IMR-90 (cell line): ENCODE results near the gene TGFBRAP1. TPM values are rescaled to one million over a fixed set of nuclear protein-coding genes. Genes with fewer than 3 reads are reported as not detected.

ENCODE experiments used
- ATAC-seq: fragments of 200-7000 bp; cut with Tn5 transposase; 2 replicates; pipeline ENCODE4 v1.9.1; 2020; ENCODE audit warnings: low read depth, mild to moderate bottlenecking, moderate library complexity
- BruUV-seq: library from RNA; stranded (reverse); fragments of 400-500 nt; replicated peaks from 2 replicates; lab custom pipeline; 2021; lab: Mats Ljungman, UMichigan
- CTCF ChIA-PET: fragments of 300-600 bp; formaldehyde crosslinking; extraction: SDS; loops from one replicate; lab custom pipeline; 2021; ENCODE audit warnings: antibody characterized with exemption; lab: Yijun Ruan, JAX
- POLR2A ChIA-PET: fragments of 300-600 bp; sonication (Branson Sonifier 250); formaldehyde crosslinking; loops from one replicate; lab custom pipeline; 2022; ENCODE audit warnings: antibody characterized with exemption; ENCODE audit not compliant: unreplicated experiment; lab: Charles Lee
- DNase-seq: peaks from one replicate; pipeline ENCODE4 v3.0.0; 2013
- H2AFZ ChIP-seq: replicated peaks from 2 replicates; pipeline ENCODE3; 2013; ENCODE audit warnings: low read length, mild to moderate bottlenecking; ENCODE audit not compliant: poor library complexity
- H2AK5ac ChIP-seq: 2 replicates; pipeline ENCODE4 v1.6.1; 2013; ENCODE audit warnings: low read depth, low read length, inconsistent platforms
- H2AK9ac ChIP-seq: replicated peaks from 2 replicates; pipeline ENCODE3; 2013; ENCODE audit warnings: mild to moderate bottlenecking, low read depth, low read length, moderate library complexity; ENCODE audit not compliant: poor library complexity
- H2BK120ac ChIP-seq: 2 replicates; pipeline ENCODE4 v1.6.1; 2013; ENCODE audit warnings: low read depth, low read length, inconsistent platforms
- H2BK15ac ChIP-seq: 3 replicates; pipeline ENCODE4 v1.6.1; 2013; ENCODE audit warnings: low read depth, low read length, inconsistent platforms
- H2BK20ac ChIP-seq: 2 replicates; pipeline ENCODE4 v1.6.1; 2013; ENCODE audit warnings: low read depth, mild to moderate bottlenecking, inconsistent platforms, low read length, moderate library complexity
- H2BK5ac ChIP-seq: 2 replicates; pipeline ENCODE4 v1.6.1; 2013; ENCODE audit warnings: mild to moderate bottlenecking, low read depth, low read length, inconsistent platforms; ENCODE audit not compliant: poor library complexity, severe bottlenecking
- H3K14ac ChIP-seq: replicated peaks from 2 replicates; pipeline ENCODE4 v1.6.1; 2013; ENCODE audit warnings: low read depth, low read length, inconsistent platforms
- H3K18ac ChIP-seq: 2 replicates; pipeline ENCODE4 v1.6.1; 2013; ENCODE audit warnings: low read depth, low read length, control low read depth
- H3K23ac ChIP-seq: 2 replicates; pipeline ENCODE4 v1.6.1; 2013; ENCODE audit warnings: low read depth, low read length, inconsistent platforms
- H3K27ac ChIP-seq: 2 replicates; pipeline ENCODE4 v1.5.1; 2013; ENCODE audit warnings: mild to moderate bottlenecking, control low read depth, low read length; ENCODE audit not compliant: insufficient read depth
- H3K27me3 ChIP-seq: 2 replicates; pipeline ENCODE4 v1.6.1; 2013; ENCODE audit warnings: low read length; ENCODE audit not compliant: control insufficient read depth, insufficient read depth
- H3K36me3 ChIP-seq: 2 replicates; pipeline ENCODE4 v1.6.1; 2013; ENCODE audit warnings: low read length, mixed read lengths; ENCODE audit not compliant: control insufficient read depth, insufficient read depth
- H3K4ac ChIP-seq: 2 replicates; pipeline ENCODE4 v1.6.1; 2013; ENCODE audit warnings: low read depth, low read length, inconsistent platforms
- H3K4me1 ChIP-seq: 2 replicates; pipeline ENCODE4 v1.6.1; 2013; ENCODE audit warnings: low read length, mixed read lengths; ENCODE audit not compliant: control insufficient read depth, insufficient read depth
- H3K4me2 ChIP-seq: 2 replicates; pipeline ENCODE4 v1.6.1; 2013; ENCODE audit warnings: low read depth, mild to moderate bottlenecking, control low read depth, low read length, moderate library complexity
- H3K4me3 ChIP-seq: 2 replicates; pipeline ENCODE4 v1.5.1; 2013; ENCODE audit warnings: low read depth, mild to moderate bottlenecking, control low read depth, low read length, moderate library complexity; ENCODE audit not compliant: insufficient read depth
- H3K56ac ChIP-seq: 2 replicates; pipeline ENCODE4 v1.6.1; 2013; ENCODE audit warnings: low read length, inconsistent platforms; ENCODE audit not compliant: insufficient read depth; ENCODE audit errors: extremely low read depth
- H3K79me1 ChIP-seq, 2 experiments: 2 replicates each; pipeline ENCODE4 v1.6.1; 2013; ENCODE audit warnings: low read length in 2 of 2, inconsistent platforms in 1 of 2, low read depth in 1 of 2
- H3K9ac ChIP-seq: 2 replicates; pipeline ENCODE4 v1.6.1; 2013; ENCODE audit warnings: low read depth, low read length, control low read depth
- H3K9me1 ChIP-seq: 2 replicates; pipeline ENCODE4 v1.6.1; 2013; ENCODE audit warnings: low read length, inconsistent platforms; ENCODE audit not compliant: insufficient read depth
- H3K9me3 ChIP-seq: 2 replicates; pipeline ENCODE4 v1.6.1; 2013; ENCODE audit warnings: low read length; ENCODE audit not compliant: control insufficient read depth, insufficient read depth
- H4K20me1 ChIP-seq: 2 replicates; pipeline ENCODE4 v1.6.1; 2013; ENCODE audit warnings: low read length, inconsistent platforms; ENCODE audit not compliant: insufficient read depth
- H4K5ac ChIP-seq: 2 replicates; pipeline ENCODE4 v1.6.1; 2013; ENCODE audit warnings: mild to moderate bottlenecking, low read depth, low read length, control low read depth
- H4K8ac ChIP-seq, 2 experiments: 2 replicates each; pipeline ENCODE4 v1.6.1; 2013; ENCODE audit warnings: low read depth in 2 of 2, low read length in 2 of 2, control low read depth in 1 of 2, inconsistent platforms in 1 of 2
- H4K91ac ChIP-seq: 2 replicates; pipeline ENCODE4 v1.6.1; 2013; ENCODE audit warnings: low read depth, low read length, inconsistent platforms; ENCODE audit not compliant: insufficient read depth
- MAFK ChIP-seq: IDR thresholded peaks from 2 replicates; pipeline ENCODE4 v1.6.1; 2012; ENCODE audit warnings: low read depth, low read length, improper control_type of control experiment
- WGBS, 2 experiments: methylation state at CpG; one replicate each; pipeline versions ENCODE4 v1.1.5 to v1.1.7; 2013; ENCODE audit warnings: missing lambda C conversion rate in 2 of 2; ENCODE audit not compliant: insufficient read length in 1 of 2; ENCODE audit errors: extremely low coverage in 2 of 2; 5-methylcytosine and 5-hydroxymethylcytosine counted together
- dilution Hi-C: fragments of 300-500 bp; cut with HindIII; formaldehyde crosslinking; loops from one replicate; pipeline ENCODE4 v1.14.3; 2018; ENCODE audit warnings: low sequenced_read_pairs; ENCODE audit not compliant: unreplicated experiment
- in situ Hi-C: fragments of 300-500 bp; cut with MboI; formaldehyde crosslinking; loops from 3 replicates; pipeline ENCODE4 v1.14.3; 2019; ENCODE audit warnings: low sequenced_read_pairs, inconsistent platforms, mixed read lengths
- intact Hi-C: fragments of 100-400 bp; cut with micrococcal nuclease; formaldehyde crosslinking; loops from 2 replicates; pipeline ENCODE4 v1.10.0; 2022
- polyA plus RNA-seq, 3 experiments: library from polyadenylated mRNA; depleted of rRNA; stranded (reverse); fragments of >200 nt; gene quantifications; 2 replicates each; pipeline ENCODE4 v1.2.3, GENCODE V29; 2012; ENCODE audit warnings: low replicate concordance in 1 of 3
- total RNA-seq: library from RNA; depleted of rRNA; stranded (reverse); fragments of >200 nt; gene quantifications from 2 replicates; pipeline ENCODE4 v1.2.3, GENCODE V29; 2012

TGFBRAP1 gene
- total and polyA plus RNA-seq, 2 of the 4 experiments (the other 2 are of a cell fraction): 7.2 to 10.4 TPM

DNA sequence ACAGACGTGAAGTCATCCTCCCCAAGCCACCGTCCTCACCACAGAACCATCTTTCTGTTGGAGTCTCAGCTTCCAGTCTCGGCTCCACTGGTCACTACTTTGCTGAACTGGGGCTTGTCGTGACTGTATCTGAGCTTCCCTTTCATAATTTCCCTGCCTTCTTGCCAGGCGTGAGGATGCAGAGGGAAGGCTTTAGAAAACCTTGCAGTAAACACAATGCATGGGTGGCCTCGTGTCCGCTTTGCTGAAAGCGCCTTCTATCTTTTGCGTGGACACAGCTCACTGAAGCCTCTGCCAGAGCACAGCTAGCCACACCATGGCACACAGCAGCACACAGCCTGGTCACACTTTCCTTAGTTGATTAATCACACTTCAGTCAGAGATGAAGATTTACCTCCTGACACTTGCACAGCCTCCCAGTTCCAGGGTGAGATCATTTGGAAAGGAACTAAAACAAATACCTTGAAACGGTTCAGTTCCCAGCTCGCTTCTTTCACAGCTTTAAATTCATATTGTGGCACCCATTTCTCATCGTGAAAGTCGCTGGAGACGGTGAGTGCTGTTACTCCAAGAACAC lies 90.8 kb downstream of the TGFBRAP1 start:
- in situ Hi-C loops: no loop called here
- no peak overlapping the region for H2AFZ ChIP-seq
- H3K14ac ChIP-seq: no peak overlapping the region

More for the DNA sequence above, 90.8 kb downstream of the TGFBRAP1 start:
- Histone ChIP-seq H4K20me1 (no peaks in the 10 kb centered on the region), H3K18ac (peak overlapping the region; percentile 17; the same call in 1 of the 2 replicates), H3K4me2 (no peak overlapping the region), H3K79me1 (no peaks in the 10 kb centered on the region), H3K4me1 (0 out of 2 replicates have a peak, but pooled peaks cover 1% of the 10 kb centered on the region), H2AK5ac (peak overlapping the region; percentile 13; the same call in 1 of the 2 replicates), H3K27ac (no peak overlapping the region), H3K4ac (no peak overlapping the region; the same call in 1 of the 2 replicates), H3K9me3 (no peaks in the 10 kb centered on the region), H4K5ac (no peak overlapping the region), H3K27me3 (peaks cover 3% of the 10 kb centered on the region; the same call in 1 of the 2 replicates), H4K91ac (no peak overlapping the region), H3K9ac (no peak overlapping the region), H2BK5ac (no peak overlapping the region), H2AK9ac (no peak overlapping the region), H3K9me1 (0 out of 2 replicates have a peak, but pooled peaks cover 3% of the 10 kb centered on the region), H3K4me3 (no peak overlapping the region), H2BK20ac (0 out of 2 replicates have a peak overlapping the region, but pooled peaks have one; percentile 26), H3K23ac (no peak overlapping the region), H2BK15ac (peak overlapping the region; percentile 27; the same call in 1 of the 3 replicates), H2BK120ac (0 out of 2 replicates have a peak overlapping the region, but pooled peaks have one; percentile 3), H3K56ac (no peak overlapping the region), H4K8ac (no peak overlapping the region), H3K36me3 (no peaks in the 10 kb centered on the region)
- CTCF ChIA-PET: interaction anchor here (0.9 kb wide), 1 partner anchor 16 kb away, joined by 3 read pairs; no protein-coding TSS in a partner anchor
- intact Hi-C loops (loop anchor here (1.0 kb wide), 1 partner anchor 23 kb away; no protein-coding TSS in a partner anchor), dilution Hi-C loops (no loop called here)
- no peak for TF ChIP-seq MAFK
- DNase-seq (no peak), ATAC-seq (no peak)
- 67% methylated on average over 3 of the region's 14 CpGs; no CpG with 5 or more reads in 1 of the 2 experiments for WGBS, 2 experiments
- POLR2A ChIA-PET: no interaction called here
- BruUV-seq: no TSS peak
